D721Med (cell line): Measurements from ENCODE around the gene NEO1.

Experiments used
- DNase-seq: peaks from one replicate; pipeline ENCODE4 v3.0.0; 2011; ENCODE audit warnings: low spot score; ENCODE audit not compliant: insufficient read length
- FAIRE-seq: peaks from 2 replicates; lab custom pipeline; 2011; peaks lifted over from hg19 to GRCh38; lab: Jason Lieb, UNC
- CTCF ChIP-seq: IDR thresholded peaks from 2 replicates; pipeline ENCODE4 v1.5.1; 2012; ENCODE audit warnings: mild to moderate bottlenecking, control low read depth; ENCODE audit not compliant: insufficient read depth; ENCODE audit errors: missing control alignments

NEO1 gene

GRCh38 chr15:73009066-73010056, 42.9 kb upstream of the NEO1 start:
- no peak for TF ChIP-seq CTCF
- DNase-seq (no peak), FAIRE-seq (no peak)

- FAIRE-seq, result no peak
Measured at GRCh38 chr15:73010154-73011152, 41.8 kb upstream of the NEO1 start.

GRCh38 chr15:73014904-73015303, 37.4 kb upstream of the NEO1 start:
- TF ChIP-seq CTCF, result no peak
- no peak for FAIRE-seq

More at GRCh38 chr15:73010154-73011152, 41.8 kb upstream of the NEO1 start:
- TF ChIP-seq CTCF, result no peak
- DNase-seq, result no peak

DNA sequence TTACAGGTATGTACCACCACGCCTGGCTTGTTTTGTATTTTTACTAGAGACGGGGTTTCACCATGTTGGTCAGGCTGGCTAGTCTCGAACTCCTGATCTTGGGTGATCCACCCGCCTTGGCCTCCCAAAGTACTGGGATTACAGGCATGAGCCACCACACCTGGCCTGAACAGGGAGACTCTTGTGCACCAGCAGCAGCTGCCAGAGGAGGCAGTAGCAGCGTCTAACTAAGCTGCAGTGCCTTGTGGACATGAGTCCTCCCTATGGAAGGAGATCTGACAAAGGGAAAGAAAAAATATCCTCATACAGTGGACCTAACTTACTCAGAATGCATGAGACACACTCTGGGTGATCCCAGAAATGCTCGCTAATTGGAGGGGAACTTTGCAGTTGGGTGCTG, 36.8 kb upstream of the NEO1 start:
- no peak for TF ChIP-seq CTCF
- no peak for FAIRE-seq
- no peak for DNase-seq

More at GRCh38 chr15:73014904-73015303, 37.4 kb upstream of the NEO1 start:
- DNase-seq, result no peak

- FAIRE-seq (no peak), DNase-seq (no peak)
- no peak for TF ChIP-seq CTCF
Measured at GRCh38 chr15:73017987-73018386, 34.3 kb upstream of the NEO1 start.

DNA sequence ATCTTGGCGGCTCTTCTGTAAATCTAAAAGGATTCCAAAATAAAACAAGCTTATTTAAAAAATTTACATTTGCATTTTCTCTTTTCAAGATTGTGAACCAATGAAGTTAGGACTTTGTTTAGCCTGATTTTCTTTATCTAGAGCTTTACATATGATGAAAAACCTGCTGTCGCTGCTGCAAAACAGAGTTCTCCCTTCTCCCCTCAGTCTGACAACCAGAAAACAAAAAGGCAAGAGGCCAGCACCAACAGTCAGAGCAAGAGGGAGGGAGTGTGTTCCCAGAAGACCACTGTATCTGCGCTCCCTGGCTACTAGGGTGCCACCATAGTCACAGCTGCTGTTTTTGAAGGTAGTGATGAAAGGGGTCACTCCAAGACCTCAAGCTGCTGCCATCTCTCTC, 33.1 kb upstream of the NEO1 start:
- TF ChIP-seq CTCF, result no peak
- FAIRE-seq (no peak), DNase-seq (no peak)
